Measurements from ENCODE around the gene ARRDC2.
A peak's percentile ranks its signal among the peaks of the same experiment; 100 is the strongest.

GRCh38 chr19:18023622-18024251, 15.8 kb downstream of the ARRDC2 start:
- peak; percentile 56 for TF ChIP-seq POLR2AphosphoS5 (IDR thresholded peaks at IDR 0.05)
- TF ChIP-seq, protein P1, sequence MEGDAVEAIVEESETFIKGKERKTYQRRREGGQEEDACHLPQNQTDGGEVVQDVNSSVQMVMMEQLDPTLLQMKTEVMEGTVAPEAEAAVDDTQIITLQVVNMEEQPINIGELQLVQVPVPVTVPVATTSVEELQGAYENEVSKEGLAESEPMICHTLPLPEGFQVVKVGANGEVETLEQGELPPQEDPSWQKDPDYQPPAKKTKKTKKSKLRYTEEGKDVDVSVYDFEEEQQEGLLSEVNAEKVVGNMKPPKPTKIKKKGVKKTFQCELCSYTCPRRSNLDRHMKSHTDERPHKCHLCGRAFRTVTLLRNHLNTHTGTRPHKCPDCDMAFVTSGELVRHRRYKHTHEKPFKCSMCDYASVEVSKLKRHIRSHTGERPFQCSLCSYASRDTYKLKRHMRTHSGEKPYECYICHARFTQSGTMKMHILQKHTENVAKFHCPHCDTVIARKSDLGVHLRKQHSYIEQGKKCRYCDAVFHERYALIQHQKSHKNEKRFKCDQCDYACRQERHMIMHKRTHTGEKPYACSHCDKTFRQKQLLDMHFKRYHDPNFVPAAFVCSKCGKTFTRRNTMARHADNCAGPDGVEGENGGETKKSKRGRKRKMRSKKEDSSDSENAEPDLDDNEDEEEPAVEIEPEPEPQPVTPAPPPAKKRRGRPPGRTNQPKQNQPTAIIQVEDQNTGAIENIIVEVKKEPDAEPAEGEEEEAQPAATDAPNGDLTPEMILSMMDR (IDR thresholded peaks at IDR 0.05) = no peak

All from gastroesophageal sphincter (tissue), 3 donors.